HG03025 (cell line): ENCODE results near the gene RASA1.
"Not testable (repeated sequence)": the region's sequence is repeated elsewhere in the genome, so short reads cannot be mapped to it uniquely, and the experiment has no call there.

Experiments
- ATAC-seq: cut with Tn5 transposase; IDR thresholded peaks from one replicate; pipeline ENCODE4 v1.9.1; 2021; ENCODE audit warnings: mild to moderate bottlenecking, moderate library complexity; ENCODE audit not compliant: unreplicated experiment, low FRiP score

RASA1 gene

GRCh38 chr5:87267574-87268125 lies at the start of gene RASA1:
TSS of gene RASA1 (plus strand) at chr5:87267883. CDS start at chr5:87268452, 569 bp downstream.
- ATAC-seq, result peak; percentile 49

- ATAC-seq, result no peak
These were observed 37.9 kb upstream of the RASA1 start for GRCh38 chr5:87229780-87230179.

GRCh38 chr5:87231037-87231808 lies 36.5 kb upstream of the RASA1 start:
- peak; percentile 89 for ATAC-seq

GRCh38 chr5:87233143-87233542 lies 34.5 kb upstream of the RASA1 start:
- no peak for ATAC-seq

- no peak for ATAC-seq
These were observed 26.1 kb upstream of the RASA1 start for GRCh38 chr5:87241555-87241954.

GRCh38 chr5:87242242-87242641 lies 25.4 kb upstream of the RASA1 start:
- no peak for ATAC-seq

- ATAC-seq, result no peak
These were observed 24.4 kb upstream of the RASA1 start for GRCh38 chr5:87243161-87243844.

GRCh38 chr5:87245451-87245850 lies 22.2 kb upstream of the RASA1 start:
- no peak for ATAC-seq

GRCh38 chr5:87246061-87246460 lies 21.6 kb upstream of the RASA1 start:
- ATAC-seq, result no peak

GRCh38 chr5:87252283-87252605 lies 15.4 kb upstream of the RASA1 start:
- no peak for ATAC-seq

- ATAC-seq, result no peak
These were observed 13.6 kb upstream of the RASA1 start for GRCh38 chr5:87254035-87254434.

- no peak for ATAC-seq
These were observed 9.2 kb upstream of the RASA1 start for GRCh38 chr5:87258507-87258906.

GRCh38 chr5:87260604-87261192 lies 7.0 kb upstream of the RASA1 start:
- no peak for ATAC-seq

- ATAC-seq, result no peak
These were observed 4.2 kb upstream of the RASA1 start for GRCh38 chr5:87263498-87263897.

- ATAC-seq, result peak; percentile 25
These were observed 639 bp upstream of the RASA1 start for GRCh38 chr5:87266914-87267573.

- ATAC-seq, result peak; percentile 66
These were observed 665 bp downstream of the RASA1 start for GRCh38 chr5:87268126-87268969.

GRCh38 chr5:87268970-87269377 lies 1.3 kb downstream of the RASA1 start:
- no peak for ATAC-seq

- ATAC-seq, result not testable (repeated sequence)
These were observed 3.2 kb downstream of the RASA1 start for GRCh38 chr5:87270888-87271287.

- ATAC-seq, result no peak
These were observed 9.0 kb downstream of the RASA1 start for GRCh38 chr5:87276655-87277054.

- no peak for ATAC-seq
These were observed 9.7 kb downstream of the RASA1 start for GRCh38 chr5:87277279-87277835.
